GM18909 (cell line): ENCODE data around the gene ZC3H14.
A peak's percentile ranks its signal among the peaks of the same experiment; 100 is the strongest.

Experiments used
- ATAC-seq: cut with Tn5 transposase; IDR thresholded peaks from one replicate; pipeline ENCODE4 v1.9.1; 2021; ENCODE audit warnings: mild to moderate bottlenecking; ENCODE audit not compliant: unreplicated experiment, poor library complexity

Gene ZC3H14

GRCh38 chr14:88551980-88552431 is 10.8 kb upstream of the ZC3H14 start:
- no peak for ATAC-seq

GRCh38 chr14:88552876-88553275 is 10.0 kb upstream of the ZC3H14 start:
- ATAC-seq = no peak

- no peak for ATAC-seq
Measured at GRCh38 chr14:88553886-88554456, 8.9 kb upstream of the ZC3H14 start.

GRCh38 chr14:88554457-88555286 is 8.2 kb upstream of the ZC3H14 start, which contains the start of gene PTPN21:
PTPN21 (minus strand) TSS chr14:88555007; CDS start chr14:88550417, 4,590 bp downstream.
- ATAC-seq = peak; percentile 49

GRCh38 chr14:88556581-88556980 is 6.3 kb upstream of the ZC3H14 start:
- ATAC-seq = no peak

GRCh38 chr14:88559852-88560251 is 3.0 kb upstream of the ZC3H14 start:
- no peak for ATAC-seq

- ATAC-seq = no peak
Measured at GRCh38 chr14:88562532-88562830, 356 bp upstream of the ZC3H14 start.

- ATAC-seq = no peak
Measured at GRCh38 chr14:88563845-88564244, 1.0 kb downstream of the ZC3H14 start.

GRCh38 chr14:88565427-88565826 is 2.6 kb downstream of the ZC3H14 start:
- ATAC-seq = no peak

- no peak for ATAC-seq
Measured at GRCh38 chr14:88568196-88568595, 5.4 kb downstream of the ZC3H14 start.

GRCh38 chr14:88572117-88572516 is 9.3 kb downstream of the ZC3H14 start:
- no peak for ATAC-seq

- no peak for ATAC-seq
Measured at GRCh38 chr14:88576222-88576621, 13.4 kb downstream of the ZC3H14 start.

- ATAC-seq = no peak
Measured at GRCh38 chr14:88584451-88584850, 21.6 kb downstream of the ZC3H14 start.

- no peak for ATAC-seq
Measured at GRCh38 chr14:88588081-88588480, 25.2 kb downstream of the ZC3H14 start.

- no peak for ATAC-seq
Measured at GRCh38 chr14:88590173-88590572, 27.3 kb downstream of the ZC3H14 start.

- no peak for ATAC-seq
Measured at GRCh38 chr14:88592031-88592430, 29.2 kb downstream of the ZC3H14 start.

GRCh38 chr14:88597038-88597437 is 34.2 kb downstream of the ZC3H14 start:
- no peak for ATAC-seq

GRCh38 chr14:88597601-88598000 is 34.8 kb downstream of the ZC3H14 start:
- no peak for ATAC-seq

- ATAC-seq = no peak
Measured at GRCh38 chr14:88598097-88598675, 35.3 kb downstream of the ZC3H14 start.

- peak; percentile 38 for ATAC-seq
Measured at GRCh38 chr14:88599326-88599725, 36.5 kb downstream of the ZC3H14 start.

- peak; percentile 95 for ATAC-seq
Measured at GRCh38 chr14:88599761-88600439, 37.1 kb downstream of the ZC3H14 start.
